ENCODE data around the gene RAB33B.
A peak's percentile ranks its signal among the peaks of the same experiment; 100 is the strongest.
"Not testable (repeated sequence)": the region's sequence is repeated elsewhere in the genome, so short reads cannot be mapped to it uniquely, and the experiment has no call there.

RAB33B gene

GRCh38 chr4:139454111-139455045 lies at the start of gene RAB33B:
Gene RAB33B (plus strand): TSS chr4:139454121. CDS start chr4:139454196, 75 bp downstream.
- no peak for DNase-seq

- no peak for DNase-seq
These were observed 43.6 kb upstream of the RAB33B start for GRCh38 chr4:139410312-139410711.

- DNase-seq = not testable (repeated sequence)
These were observed 39.2 kb upstream of the RAB33B start for GRCh38 chr4:139414671-139415210.

- DNase-seq = no peak
These were observed 37.7 kb upstream of the RAB33B start for GRCh38 chr4:139416073-139416673.

GRCh38 chr4:139419388-139419914 lies 34.5 kb upstream of the RAB33B start:
- DNase-seq = no peak

- DNase-seq = no peak
These were observed 33.3 kb upstream of the RAB33B start for GRCh38 chr4:139420652-139421051.

GRCh38 chr4:139436122-139436521 lies 17.8 kb upstream of the RAB33B start:
- no peak for DNase-seq

GRCh38 chr4:139438141-139438540 lies 15.8 kb upstream of the RAB33B start:
- no peak for DNase-seq

GRCh38 chr4:139441029-139441428 lies 12.9 kb upstream of the RAB33B start:
- DNase-seq = no peak

- no peak for DNase-seq
These were observed 10.3 kb upstream of the RAB33B start for GRCh38 chr4:139443661-139444060.

GRCh38 chr4:139444881-139445280 lies 9.0 kb upstream of the RAB33B start:
- not testable (repeated sequence) for DNase-seq

GRCh38 chr4:139447078-139447477 lies 6.8 kb upstream of the RAB33B start:
- DNase-seq = not testable (repeated sequence)

GRCh38 chr4:139450586-139450985 lies 3.3 kb upstream of the RAB33B start:
- no peak for DNase-seq

GRCh38 chr4:139451997-139452396 lies 1.9 kb upstream of the RAB33B start:
- no peak for DNase-seq

GRCh38 chr4:139453041-139453370 lies 915 bp upstream of the RAB33B start:
- DNase-seq = no peak

GRCh38 chr4:139453371-139454110 lies 380 bp upstream of the RAB33B start:
- peak; percentile 91 for DNase-seq

- DNase-seq = no peak
These were observed 1.2 kb downstream of the RAB33B start for GRCh38 chr4:139455126-139455538.

GRCh38 chr4:139457318-139457717 lies 3.4 kb downstream of the RAB33B start:
- DNase-seq = no peak

- DNase-seq = no peak
These were observed 4.6 kb downstream of the RAB33B start for GRCh38 chr4:139458543-139458942.

GRCh38 chr4:139458999-139459398 lies 5.1 kb downstream of the RAB33B start:
- DNase-seq = no peak

- DNase-seq = no peak
These were observed 6.6 kb downstream of the RAB33B start for GRCh38 chr4:139460565-139460964.

GRCh38 chr4:139461022-139461628 lies 7.2 kb downstream of the RAB33B start:
- DNase-seq = no peak

GRCh38 chr4:139464512-139464911 lies 10.6 kb downstream of the RAB33B start:
- not testable (repeated sequence) for DNase-seq
